LNCaP clone FGC (cell line): ENCODE results near the gene GPATCH4.

Experiments used
- DNase-seq: peaks from one replicate; pipeline ENCODE4 v3.0.0-alpha.2; 2011; ENCODE audit warnings: low read depth
- H3K4me3 ChIP-seq: 2 replicates; pipeline ENCODE4 v1.5.1; 2011; ENCODE audit warnings: mild to moderate bottlenecking, low read depth, low read length, control low read depth
- CTCF ChIP-seq: IDR thresholded peaks from 2 replicates; pipeline ENCODE4 v1.5.1; 2012; ENCODE audit warnings: mild to moderate bottlenecking; ENCODE audit not compliant: control insufficient read depth, insufficient read depth; ENCODE audit errors: extremely low read depth

The GPATCH4 gene

GRCh38 chr1:156644640-156645039, 43.4 kb upstream of the GPATCH4 start:
- no peak for TF ChIP-seq CTCF
- no peak for DNase-seq
- H3K4me3 ChIP-seq: no peak overlapping the region

GRCh38 chr1:156644146-156644545, 42.9 kb upstream of the GPATCH4 start:
- no peak for DNase-seq
- TF ChIP-seq CTCF: no peak
- no peak overlapping the region for H3K4me3 ChIP-seq

GRCh38 chr1:156643778-156644092, 42.5 kb upstream of the GPATCH4 start:
- DNase-seq: no peak
- H3K4me3 ChIP-seq: no peak overlapping the region
- TF ChIP-seq CTCF: no peak

- DNase-seq: no peak
- no peak for TF ChIP-seq CTCF
Observed at GRCh38 chr1:156643049-156643777, 41.9 kb upstream of the GPATCH4 start.

GRCh38 chr1:156642265-156643048, 41.2 kb upstream of the GPATCH4 start:
- H3K4me3 ChIP-seq: no peak overlapping the region
- no peak for TF ChIP-seq CTCF
- DNase-seq: no peak

More at GRCh38 chr1:156643049-156643777, 41.9 kb upstream of the GPATCH4 start:
- no peak overlapping the region for H3K4me3 ChIP-seq

GRCh38 chr1:156641761-156642264, 40.5 kb upstream of the GPATCH4 start, which contains the start of gene BCAN:
Gene BCAN, plus strand, starts transcription at chr1:156642117. Its CDS starts 3,938 bp downstream, at chr1:156646055.
- no peak for TF ChIP-seq CTCF
- no peak within 1 kb of the TSS for H3K4me3 ChIP-seq
- no peak for DNase-seq
